PC-9 (cell line): ENCODE measurements around the gene PWWP2A. TPM values are rescaled to one million over a fixed set of nuclear protein-coding genes. Genes with fewer than 3 reads are reported as not detected.

ENCODE experiments used
- Bru-seq: library from RNA; stranded (reverse); fragments of 400-500 nt; gene quantifications from one replicate; lab custom pipeline; 2021; lab: Mats Ljungman, UMichigan
- BruChase-seq, 2 experiments: library from RNA; stranded (reverse); fragments of 400-500 nt; gene quantifications; one replicate each; lab custom pipeline; 2021; lab: Mats Ljungman, UMichigan
- BruUV-seq: library from RNA; stranded (reverse); fragments of 400-500 nt; replicated peaks from 2 replicates; lab custom pipeline; 2021; lab: Mats Ljungman, UMichigan
- CTCF ChIA-PET: fragments of 300-600 bp; sonication (Branson Sonifier 250); formaldehyde crosslinking; loops from one replicate; lab custom pipeline; 2022; ENCODE audit warnings: antibody characterized with exemption; lab: Charles Lee
- POLR2A ChIA-PET: fragments of 300-600 bp; sonication (Branson Sonifier 250); formaldehyde crosslinking; loops from one replicate; lab custom pipeline; 2022; ENCODE audit warnings: antibody characterized with exemption; ENCODE audit not compliant: unreplicated experiment; lab: Charles Lee
- DNase-seq, 2 experiments: peaks; one replicate each; pipeline versions ENCODE4 v3.0.0 to v3.0.0-alpha.2; 2015 to 2022; ENCODE audit warnings: mixed read lengths in 1 of 2
- H2AFZ ChIP-seq: fragments of 200-600 bp; sonication (generic); 2 replicates; pipeline ENCODE4 v1.8.1; 2017; ENCODE audit warnings: antibody characterized with exemption
- H3F3A ChIP-seq: fragments of 200-600 bp; sonication (generic); 2 replicates; pipeline ENCODE4 v1.8.1; 2017; ENCODE audit warnings: antibody characterized with exemption, mild to moderate bottlenecking, low read depth; ENCODE audit not compliant: insufficient read depth
- H3K27ac ChIP-seq: fragments of 200-600 bp; sonication (generic); 2 replicates; pipeline ENCODE4 v1.6.1; 2016; ENCODE audit warnings: mixed run types
- H3K27me3 ChIP-seq: fragments of 200-600 bp; sonication (generic); 2 replicates; pipeline ENCODE4 v1.6.1; 2016; ENCODE audit warnings: low read depth, mixed run types; ENCODE audit not compliant: insufficient read depth
- H3K36me3 ChIP-seq: fragments of 200-600 bp; sonication (generic); 2 replicates; pipeline ENCODE4 v1.6.1; 2016; ENCODE audit warnings: low read depth, mixed run types
- H3K4me1 ChIP-seq: fragments of 200-600 bp; sonication (generic); replicated peaks from 2 replicates; pipeline ENCODE4 v1.6.1; 2016; ENCODE audit warnings: mixed run types; ENCODE audit not compliant: insufficient read depth
- H3K4me2 ChIP-seq: fragments of 200-600 bp; sonication (generic); 2 replicates; pipeline ENCODE4 v1.6.1; 2017; ENCODE audit warnings: mixed run types
- H3K4me3 ChIP-seq: fragments of 200-600 bp; sonication (generic); 2 replicates; pipeline ENCODE4 v1.6.1; 2016; ENCODE audit warnings: mixed run types
- H3K79me2 ChIP-seq: fragments of 200-600 bp; sonication (generic); 2 replicates; pipeline ENCODE4 v1.6.1; 2017; ENCODE audit warnings: low read depth, mixed run types
- H3K9me2 ChIP-seq: fragments of 200-600 bp; sonication (generic); 2 replicates; pipeline ENCODE4 v1.8.1; 2017; ENCODE audit warnings: mild to moderate bottlenecking; ENCODE audit not compliant: insufficient read depth
- H3K9me3 ChIP-seq: fragments of 200-600 bp; sonication (generic); 2 replicates; pipeline ENCODE4 v1.8.1; 2016; ENCODE audit warnings: low read depth; ENCODE audit not compliant: insufficient read depth
- H4K20me1 ChIP-seq: fragments of 200-600 bp; sonication (generic); 2 replicates; pipeline ENCODE4 v1.8.1; 2017; ENCODE audit not compliant: insufficient read depth
- EZH2 ChIP-seq: fragments of 200-600 bp; sonication (generic); IDR thresholded peaks from 2 replicates; pipeline ENCODE4 v1.8.0; 2017; ENCODE audit warnings: antibody characterized with exemption, low read depth
- intact Hi-C: fragments of 100-400 bp; cut with micrococcal nuclease; formaldehyde crosslinking; loops from one replicate; pipeline ENCODE4 v1.10.0; 2022; ENCODE audit not compliant: unreplicated experiment
- long read RNA-seq: library from polyadenylated mRNA; stranded (forward); transcript quantifications from one replicate; pipeline ENCODE4 v2.0.0, GENCODE V29; 2022
- total RNA-seq: library from RNA; stranded (reverse); gene quantifications from 2 replicates; pipeline ENCODE4 v1.2.3, GENCODE V29; 2021
- TF ChIP-seq, protein P1 (sequence below): fragments of 200-600 bp; sonication (generic); conservative IDR thresholded peaks from 2 replicates; pipeline ENCODE4 v1.6.1; 2017; ENCODE audit warnings: mixed run types, antibody characterized with exemption, mild to moderate bottlenecking, moderate library complexity

PWWP2A gene, protein sequence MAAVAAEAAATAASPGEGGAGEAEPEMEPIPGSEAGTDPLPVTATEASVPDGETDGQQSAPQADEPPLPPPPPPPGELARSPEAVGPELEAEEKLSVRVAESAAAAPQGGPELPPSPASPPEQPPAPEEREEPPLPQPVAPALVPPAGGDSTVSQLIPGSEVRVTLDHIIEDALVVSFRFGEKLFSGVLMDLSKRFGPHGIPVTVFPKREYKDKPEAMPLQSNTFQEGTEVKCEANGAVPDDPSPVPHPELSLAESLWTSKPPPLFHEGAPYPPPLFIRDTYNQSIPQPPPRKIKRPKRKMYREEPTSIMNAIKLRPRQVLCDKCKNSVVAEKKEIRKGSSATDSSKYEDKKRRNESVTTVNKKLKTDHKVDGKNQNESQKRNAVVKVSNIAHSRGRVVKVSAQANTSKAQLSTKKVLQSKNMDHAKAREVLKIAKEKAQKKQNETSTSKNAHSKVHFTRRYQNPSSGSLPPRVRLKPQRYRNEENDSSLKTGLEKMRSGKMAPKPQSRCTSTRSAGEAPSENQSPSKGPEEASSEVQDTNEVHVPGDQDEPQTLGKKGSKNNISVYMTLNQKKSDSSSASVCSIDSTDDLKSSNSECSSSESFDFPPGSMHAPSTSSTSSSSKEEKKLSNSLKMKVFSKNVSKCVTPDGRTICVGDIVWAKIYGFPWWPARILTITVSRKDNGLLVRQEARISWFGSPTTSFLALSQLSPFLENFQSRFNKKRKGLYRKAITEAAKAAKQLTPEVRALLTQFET
- total RNA-seq (19.9 and 23.2 TPM in 2 replicates), Bru-seq, nascent RNA (percentile 81 among the genes with signal in this experiment), BruChase-seq, experiment 1, labeled RNA remaining after a 2-hour chase (percentile 87 among the genes with signal in this experiment), BruChase-seq, experiment 2, labeled RNA remaining after a 6-hour chase (percentile 70 among the genes with signal in this experiment)
- long read RNA-seq, transcript PWWP2A-205 (3 exons, 1,819 nt) = minor isoform, 7 of 34 reads
- long read RNA-seq, transcript PWWP2A-201 (2 exons, 3,346 nt) = major isoform, 12 of 34 reads
- long read RNA-seq, transcript PWWP2A-202 (4 exons, 3,991 nt) = minor isoform, 6 of 34 reads
- long read RNA-seq, partial matches to known transcripts = 3 of 34 reads
- long read RNA-seq, other reads (novel, unspliced or antisense) = 5 of 34 reads

DNA sequence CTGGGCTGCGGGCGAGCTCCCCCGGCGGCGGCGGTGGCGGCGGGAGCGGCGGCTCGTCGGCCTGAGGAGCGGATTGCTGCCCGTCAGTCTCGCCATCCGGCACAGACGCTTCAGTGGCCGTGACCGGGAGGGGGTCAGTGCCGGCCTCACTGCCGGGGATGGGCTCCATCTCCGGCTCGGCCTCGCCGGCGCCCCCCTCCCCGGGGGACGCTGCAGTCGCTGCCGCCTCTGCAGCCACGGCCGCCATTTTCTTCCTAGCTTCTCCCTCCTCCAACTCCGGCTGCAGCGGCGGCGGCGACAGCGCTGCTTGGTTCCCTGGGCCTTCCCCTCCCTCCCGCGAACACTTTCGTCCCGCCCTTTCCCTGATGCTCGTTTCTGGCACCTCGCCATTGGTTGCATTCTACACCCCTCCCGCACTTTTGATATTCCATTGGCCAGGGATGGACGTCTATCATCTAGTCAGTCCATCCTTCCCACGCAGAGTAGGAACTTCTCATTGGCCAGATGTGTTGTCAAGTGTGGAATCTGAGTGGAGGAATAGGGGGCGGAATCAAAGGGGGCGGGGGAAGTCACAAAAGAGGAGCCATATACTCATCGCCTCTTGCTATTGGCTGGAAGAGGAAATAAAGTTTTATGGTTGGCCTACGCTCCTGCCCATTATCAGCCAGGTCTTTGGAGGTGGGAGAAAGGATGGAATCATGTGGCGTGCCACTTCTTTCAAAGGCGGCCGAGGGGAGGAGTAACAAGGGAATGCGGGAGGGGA, at the start of gene PWWP2A:
TSS of gene PWWP2A (minus strand) at position 309 of the 763 bp plus-strand sequence. CDS start at position 247, 62 bp downstream.
- no peaks in the 10 kb centered on the region for H3K9me3 ChIP-seq
- H3K27ac ChIP-seq = peak within 1 kb of the TSS; percentile 37; the same call in 1 of the 2 replicates
- H3K4me1 ChIP-seq = peaks cover 14% of the 10 kb centered on the region
- no peak for TF ChIP-seq EZH2
- TF ChIP-seq, protein P1, sequence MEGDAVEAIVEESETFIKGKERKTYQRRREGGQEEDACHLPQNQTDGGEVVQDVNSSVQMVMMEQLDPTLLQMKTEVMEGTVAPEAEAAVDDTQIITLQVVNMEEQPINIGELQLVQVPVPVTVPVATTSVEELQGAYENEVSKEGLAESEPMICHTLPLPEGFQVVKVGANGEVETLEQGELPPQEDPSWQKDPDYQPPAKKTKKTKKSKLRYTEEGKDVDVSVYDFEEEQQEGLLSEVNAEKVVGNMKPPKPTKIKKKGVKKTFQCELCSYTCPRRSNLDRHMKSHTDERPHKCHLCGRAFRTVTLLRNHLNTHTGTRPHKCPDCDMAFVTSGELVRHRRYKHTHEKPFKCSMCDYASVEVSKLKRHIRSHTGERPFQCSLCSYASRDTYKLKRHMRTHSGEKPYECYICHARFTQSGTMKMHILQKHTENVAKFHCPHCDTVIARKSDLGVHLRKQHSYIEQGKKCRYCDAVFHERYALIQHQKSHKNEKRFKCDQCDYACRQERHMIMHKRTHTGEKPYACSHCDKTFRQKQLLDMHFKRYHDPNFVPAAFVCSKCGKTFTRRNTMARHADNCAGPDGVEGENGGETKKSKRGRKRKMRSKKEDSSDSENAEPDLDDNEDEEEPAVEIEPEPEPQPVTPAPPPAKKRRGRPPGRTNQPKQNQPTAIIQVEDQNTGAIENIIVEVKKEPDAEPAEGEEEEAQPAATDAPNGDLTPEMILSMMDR = no peak
- no peaks in the 10 kb centered on the region; the same call in 1 of the 2 replicates for H4K20me1 ChIP-seq
- H3F3A ChIP-seq = peaks cover 5% of the 10 kb centered on the region
- CTCF ChIA-PET = interaction anchor here (0.6 to 0.7 kb wide), 6 partner anchors 9 to 635 kb away, joined by 3 to 8 read pairs (median 4); no protein-coding TSS in a partner anchor
- BruUV-seq = TSS peak; percentile 13
- H3K4me2 ChIP-seq = peak within 1 kb of the TSS; percentile 82
- POLR2A ChIA-PET = interaction anchor here (0.5 to 0.9 kb wide), 5 partner anchors 46 to 875 kb away, joined by 3 to 11 read pairs (median 5); no protein-coding TSS in a partner anchor
- intact Hi-C loops = loop anchor here (1.0 to 5.0 kb wide), 6 partner anchors 36 to 168 kb away; no protein-coding TSS in a partner anchor
- H3K27me3 ChIP-seq = no peaks in the 10 kb centered on the region
- peaks cover 3% of the 10 kb centered on the region; the same call in 1 of the 2 replicates for H3K36me3 ChIP-seq
- H3K4me3 ChIP-seq = peak within 1 kb of the TSS; percentile 94
- peaks cover 6% of the 10 kb centered on the region for H3K79me2 ChIP-seq
- H2AFZ ChIP-seq = peak within 1 kb of the TSS; percentile 95
- no peaks in the 10 kb centered on the region for H3K9me2 ChIP-seq
- DNase-seq = peak; percentile 98 to 100

- H3K36me3 ChIP-seq = no peaks in the 10 kb centered on the region
- CTCF ChIA-PET = no interaction called here
- no peaks in the 10 kb centered on the region for H4K20me1 ChIP-seq
- H3K9me3 ChIP-seq = no peaks in the 10 kb centered on the region
- BruUV-seq = no TSS peak
- H3K79me2 ChIP-seq = no peaks in the 10 kb centered on the region
- intact Hi-C loops = no loop called here
- H3K4me2 ChIP-seq = peak overlapping the region; percentile 52
- no peak overlapping the region for H3K27ac ChIP-seq
- no peaks in the 10 kb centered on the region for H3K9me2 ChIP-seq
- no peak overlapping the region for H3K4me3 ChIP-seq
- no peaks in the 10 kb centered on the region for H3K27me3 ChIP-seq
- peaks cover 33% of the 10 kb centered on the region; the same call in 1 of the 2 replicates for H3F3A ChIP-seq
- DNase-seq = peak in 1 of 2 experiments; percentile 41
- H2AFZ ChIP-seq = 0 out of 2 replicates have a peak overlapping the region, but pooled peaks have one; percentile 46
- H3K4me1 ChIP-seq = peaks cover 41% of the 10 kb centered on the region
- POLR2A ChIA-PET = interaction anchor here (0.7 kb wide), 1 partner anchor 154 kb away, joined by 11 read pairs; no protein-coding TSS in a partner anchor
- no peak for TF ChIP-seq EZH2
- TF ChIP-seq, protein P1 = no peak
These were observed 48.4 kb upstream of the PWWP2A start for GRCh38 chr5:160167624-160168165.
